ENCODE results near the gene EYA2. TPM values are rescaled to one million over a fixed set of nuclear protein-coding genes. Genes with fewer than 3 reads are reported as not detected.

Gene EYA2
- total RNA-seq, 3 donors from 2014 or later (not counting 1 experiment from before 2014, with no cell fraction given), result 0.30 TPM; not detected in 2

DNA sequence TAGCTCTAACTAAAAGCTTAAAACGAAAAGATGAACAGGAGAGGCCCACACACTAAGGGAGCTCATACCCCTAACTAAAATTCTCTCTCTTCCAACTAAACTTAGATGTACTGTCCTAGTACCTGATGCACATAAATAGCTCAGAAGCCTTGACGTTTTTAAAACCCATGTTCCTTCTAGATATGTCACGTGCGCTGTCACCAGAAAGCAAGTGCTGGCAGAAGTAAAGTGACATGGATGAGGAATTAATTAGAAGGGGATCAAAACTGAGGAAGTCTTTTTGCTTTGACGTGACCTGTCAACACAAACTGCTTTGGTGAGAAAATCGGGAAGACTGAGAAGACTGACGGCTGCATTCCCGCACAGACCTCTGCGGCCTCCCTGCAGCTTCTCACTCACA, 319.3 kb downstream of the EYA2 start:
- Mint-ChIP-seq H3K27me3 (ENCODE audit: low read depth in 2 of 2) (no peaks in the 10 kb centered on the region), H3K27ac (no peak overlapping the region), H3K36me3 (peaks cover 14% of the 10 kb centered on the region), H3K4me3 (no peak overlapping the region), H3K4me1 (peaks cover 5 to 11% of the 10 kb centered on the region in 2 donors), H3K9me3 (no peaks in the 10 kb centered on the region)
- no peaks in the 10 kb centered on the region for H3K27me3 ChIP-seq (ENCODE audit: control insufficient read depth, insufficient read depth, low read length)
- no peak overlapping the region for H3K27ac ChIP-seq (ENCODE audit: low read length)
- WGBS (ENCODE audit: insufficient coverage), result 97% methylated on average over 9 of the region's 9 CpGs
- TF ChIP-seq, protein P1, sequence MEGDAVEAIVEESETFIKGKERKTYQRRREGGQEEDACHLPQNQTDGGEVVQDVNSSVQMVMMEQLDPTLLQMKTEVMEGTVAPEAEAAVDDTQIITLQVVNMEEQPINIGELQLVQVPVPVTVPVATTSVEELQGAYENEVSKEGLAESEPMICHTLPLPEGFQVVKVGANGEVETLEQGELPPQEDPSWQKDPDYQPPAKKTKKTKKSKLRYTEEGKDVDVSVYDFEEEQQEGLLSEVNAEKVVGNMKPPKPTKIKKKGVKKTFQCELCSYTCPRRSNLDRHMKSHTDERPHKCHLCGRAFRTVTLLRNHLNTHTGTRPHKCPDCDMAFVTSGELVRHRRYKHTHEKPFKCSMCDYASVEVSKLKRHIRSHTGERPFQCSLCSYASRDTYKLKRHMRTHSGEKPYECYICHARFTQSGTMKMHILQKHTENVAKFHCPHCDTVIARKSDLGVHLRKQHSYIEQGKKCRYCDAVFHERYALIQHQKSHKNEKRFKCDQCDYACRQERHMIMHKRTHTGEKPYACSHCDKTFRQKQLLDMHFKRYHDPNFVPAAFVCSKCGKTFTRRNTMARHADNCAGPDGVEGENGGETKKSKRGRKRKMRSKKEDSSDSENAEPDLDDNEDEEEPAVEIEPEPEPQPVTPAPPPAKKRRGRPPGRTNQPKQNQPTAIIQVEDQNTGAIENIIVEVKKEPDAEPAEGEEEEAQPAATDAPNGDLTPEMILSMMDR (IDR thresholded peaks at IDR 0.05), result no peak
- no peak for ATAC-seq
- peaks cover 74% of the 10 kb centered on the region for H3K36me3 ChIP-seq (ENCODE audit: control insufficient read depth, insufficient read depth, low read length)
- intact Hi-C loops (cut with micrococcal nuclease), result no loop called here
- H3K9me3 ChIP-seq (ENCODE audit: control insufficient read depth, insufficient read depth, low read length), result no peaks in the 10 kb centered on the region
- no peaks in the 10 kb centered on the region for H3K4me1 ChIP-seq (ENCODE audit: control insufficient read depth, insufficient read depth, low read length)
- DNase-seq, result no peak
- H3K4me3 ChIP-seq (ENCODE audit: low read length), result no peak overlapping the region

GRCh38 chr20:47215653-47216397, 321.2 kb downstream of the EYA2 start:
- no peak overlapping the region for H3K4me3 ChIP-seq (ENCODE audit: low read length)
- ATAC-seq (no peak), DNase-seq (no peak)
- H3K4me1 ChIP-seq (ENCODE audit: control insufficient read depth, insufficient read depth, low read length), result no peaks in the 10 kb centered on the region
- 95% methylated on average over 10 of the region's 10 CpGs for WGBS (ENCODE audit: insufficient coverage)
- no peaks in the 10 kb centered on the region for H3K27me3 ChIP-seq (ENCODE audit: control insufficient read depth, insufficient read depth, low read length)
- Mint-ChIP-seq H3K27ac (peak overlapping the region in 1 of 2 donors; percentile 47), H3K4me1 (peaks cover 10 to 11% of the 10 kb centered on the region in 2 donors), H3K36me3 (peaks cover 7% of the 10 kb centered on the region), H3K27me3 (ENCODE audit: low read depth in 2 of 2) (no peaks in the 10 kb centered on the region), H3K9me3 (no peaks in the 10 kb centered on the region), H3K4me3 (no peak overlapping the region)
- no peak overlapping the region for H3K27ac ChIP-seq (ENCODE audit: low read length)
- H3K36me3 ChIP-seq (ENCODE audit: control insufficient read depth, insufficient read depth, low read length), result peaks cover 72% of the 10 kb centered on the region
- no peaks in the 10 kb centered on the region for H3K9me3 ChIP-seq (ENCODE audit: control insufficient read depth, insufficient read depth, low read length)
- intact Hi-C loops (cut with micrococcal nuclease), result no loop called here
- TF ChIP-seq, protein P1 (IDR thresholded peaks at IDR 0.05), result no peak

GRCh38 chr20:47216819-47217410, 322.3 kb downstream of the EYA2 start:
- no peaks in the 10 kb centered on the region for H3K4me1 ChIP-seq (ENCODE audit: control insufficient read depth, insufficient read depth, low read length)
- ATAC-seq (no peak), DNase-seq (no peak)
- no peak overlapping the region for H3K4me3 Mint-ChIP-seq
- H3K36me3 ChIP-seq (ENCODE audit: control insufficient read depth, insufficient read depth, low read length), result peaks cover 71% of the 10 kb centered on the region
- H3K27ac Mint-ChIP-seq, result peak overlapping the region in 1 of 2 donors; percentile 21
- TF ChIP-seq, protein P1 (IDR thresholded peaks at IDR 0.05), result no peak
- H3K27me3 ChIP-seq (ENCODE audit: control insufficient read depth, insufficient read depth, low read length), result no peaks in the 10 kb centered on the region
- 97% methylated on average over 7 of the region's 7 CpGs for WGBS (ENCODE audit: insufficient coverage)
- H3K36me3 Mint-ChIP-seq, result peaks cover 7% of the 10 kb centered on the region
- H3K9me3 Mint-ChIP-seq, result no peaks in the 10 kb centered on the region
- no peaks in the 10 kb centered on the region for H3K9me3 ChIP-seq (ENCODE audit: control insufficient read depth, insufficient read depth, low read length)
- intact Hi-C loops (cut with micrococcal nuclease), result no loop called here
- H3K27me3 Mint-ChIP-seq (ENCODE audit: low read depth in 2 of 2), result no peaks in the 10 kb centered on the region
- peaks cover 10 to 11% of the 10 kb centered on the region in 2 donors for H3K4me1 Mint-ChIP-seq
- H3K4me3 ChIP-seq (ENCODE audit: low read length), result no peak overlapping the region
- H3K27ac ChIP-seq (ENCODE audit: low read length), result no peak overlapping the region

Data from natural killer cell (primary cell).